Left kidney (tissue), 2 donors: ENCODE results near the gene MISP. TPM values are rescaled to one million over a fixed set of nuclear protein-coding genes. Genes with fewer than 3 reads are reported as not detected.
"Not testable (repeated sequence)": the region's sequence is repeated elsewhere in the genome, so short reads cannot be mapped to it uniquely, and the experiment has no call there.

ENCODE experiments used
- DNase-seq: peaks from one replicate; pipeline ENCODE4 v3.0.0-alpha.2; 2013
- polyA plus RNA-seq: library from polyadenylated mRNA; unstranded; fragments of 120-200 nt; gene quantifications from one replicate; pipeline ENCODE4 v1.2.1, GENCODE V29; 2013; ENCODE audit not compliant: insufficient read length

Gene MISP
- polyA plus RNA-seq, 1 donor = 7.0 TPM

GRCh38 chr19:722553-723101, 28.3 kb upstream of the MISP start:
- DNase-seq = no peak

DNA sequence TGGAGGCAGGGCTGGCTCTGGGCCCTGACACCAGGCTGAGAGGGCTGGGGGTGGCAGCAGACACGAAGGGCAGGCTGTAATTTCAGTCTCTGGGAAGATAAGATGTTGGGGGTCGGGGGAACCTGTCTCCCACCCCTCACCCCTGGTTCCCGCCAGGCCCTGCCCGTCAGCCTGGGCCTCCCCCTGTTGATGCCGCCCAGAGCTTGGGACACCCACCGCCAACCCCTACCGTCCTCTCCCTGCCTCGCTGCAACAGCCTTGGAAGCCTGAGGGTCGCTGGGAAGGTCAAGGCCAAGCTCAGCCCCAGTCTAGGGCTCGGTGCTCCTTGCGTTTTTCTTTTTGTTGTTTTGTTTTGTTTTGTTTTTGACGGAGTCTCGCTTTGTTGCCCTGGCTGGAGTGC, 27.7 kb upstream of the MISP start:
- no peak for DNase-seq

GRCh38 chr19:723714-724113, 27.2 kb upstream of the MISP start:
- no peak for DNase-seq

DNA sequence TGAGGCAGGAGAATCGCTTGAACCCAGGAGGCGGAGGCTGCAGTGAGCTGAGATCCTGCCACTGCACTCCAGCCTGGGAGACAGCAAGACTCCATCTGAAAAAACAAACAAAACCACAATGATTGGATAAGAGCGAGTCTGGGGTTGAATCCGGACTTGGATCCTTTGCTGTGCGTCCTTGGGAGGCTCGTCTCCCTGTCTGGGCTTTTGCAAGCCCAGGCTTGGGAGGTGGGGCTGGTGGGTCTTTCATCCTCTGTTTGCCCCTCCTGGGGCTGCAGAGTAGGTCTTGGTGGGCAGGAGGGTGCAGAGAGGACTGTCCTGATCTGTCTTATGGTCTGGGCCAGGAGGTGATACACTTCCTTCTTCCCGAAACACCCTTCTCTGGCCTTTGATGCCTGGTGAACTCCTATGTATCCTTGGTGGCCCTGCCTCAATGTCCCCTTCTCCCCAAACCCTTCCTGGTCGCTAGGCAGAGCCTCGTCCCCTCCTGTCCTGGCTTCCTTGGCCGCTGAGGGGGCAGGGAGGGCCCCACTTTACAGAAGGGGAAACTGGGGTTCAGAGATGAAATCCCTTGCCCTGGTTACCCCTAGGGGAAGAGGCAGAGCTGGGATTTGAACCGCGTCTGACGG, 25.3 kb upstream of the MISP start:
- no peak for DNase-seq

- DNase-seq = no peak
These were observed 23.6 kb upstream of the MISP start for GRCh38 chr19:726993-727956.

GRCh38 chr19:728011-728410, 22.9 kb upstream of the MISP start:
- no peak for DNase-seq

- not testable (repeated sequence) for DNase-seq
These were observed 21.3 kb upstream of the MISP start for GRCh38 chr19:729564-729963.

- no peak for DNase-seq
These were observed 20.8 kb upstream of the MISP start for GRCh38 chr19:729965-730668.

- DNase-seq = no peak
These were observed 19.9 kb upstream of the MISP start for GRCh38 chr19:731000-731399.

- no peak for DNase-seq
These were observed 18.5 kb upstream of the MISP start for GRCh38 chr19:732148-733069.

- no peak for DNase-seq
These were observed 16.2 kb upstream of the MISP start for GRCh38 chr19:734716-735115.

DNA sequence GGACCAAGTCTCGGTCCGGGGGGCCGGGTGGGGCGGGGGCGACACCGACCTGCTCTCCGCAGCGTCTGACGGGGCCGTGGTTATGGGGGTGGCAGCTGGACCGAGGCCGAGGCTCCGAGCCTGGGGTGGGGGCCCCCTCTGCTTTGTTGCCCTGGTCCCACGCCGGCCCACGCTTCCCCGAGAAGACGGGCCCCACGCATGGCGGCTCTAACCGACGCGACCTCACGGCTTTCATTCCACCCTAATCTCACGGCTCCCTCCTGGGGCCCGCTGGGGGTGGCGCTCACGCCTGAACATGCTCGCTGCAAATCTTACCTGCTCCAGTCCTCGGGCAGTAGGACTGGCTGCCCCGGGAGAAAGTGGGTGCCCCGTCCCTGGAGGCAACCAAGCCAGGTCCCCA, 14.8 kb upstream of the MISP start:
- no peak for DNase-seq

DNA sequence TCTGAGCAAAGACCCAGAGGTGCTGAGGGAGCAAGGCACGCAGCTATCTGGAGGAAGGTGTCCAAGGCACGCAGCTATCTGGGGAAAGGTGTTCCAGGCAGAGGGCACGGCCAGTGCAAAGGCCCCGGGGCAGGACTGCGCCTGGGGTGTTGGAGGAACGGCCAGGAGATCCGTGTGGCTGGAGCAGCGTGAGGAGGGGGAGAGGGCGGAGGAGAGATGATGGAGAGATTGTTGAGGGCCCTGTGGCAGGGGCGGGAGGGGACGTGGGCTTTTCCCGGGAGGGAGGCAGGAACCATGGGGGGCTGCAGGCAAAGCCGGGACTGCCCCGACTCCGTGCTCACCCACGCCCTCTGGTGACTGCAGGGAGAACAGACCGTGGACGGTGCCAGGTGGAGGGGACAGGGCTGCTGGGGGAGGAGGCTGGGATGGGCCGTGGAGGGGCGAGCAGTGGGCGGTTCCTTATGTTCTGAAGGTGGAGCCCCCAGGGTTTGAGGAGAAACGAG, 13.3 kb upstream of the MISP start:
- no peak for DNase-seq

DNA sequence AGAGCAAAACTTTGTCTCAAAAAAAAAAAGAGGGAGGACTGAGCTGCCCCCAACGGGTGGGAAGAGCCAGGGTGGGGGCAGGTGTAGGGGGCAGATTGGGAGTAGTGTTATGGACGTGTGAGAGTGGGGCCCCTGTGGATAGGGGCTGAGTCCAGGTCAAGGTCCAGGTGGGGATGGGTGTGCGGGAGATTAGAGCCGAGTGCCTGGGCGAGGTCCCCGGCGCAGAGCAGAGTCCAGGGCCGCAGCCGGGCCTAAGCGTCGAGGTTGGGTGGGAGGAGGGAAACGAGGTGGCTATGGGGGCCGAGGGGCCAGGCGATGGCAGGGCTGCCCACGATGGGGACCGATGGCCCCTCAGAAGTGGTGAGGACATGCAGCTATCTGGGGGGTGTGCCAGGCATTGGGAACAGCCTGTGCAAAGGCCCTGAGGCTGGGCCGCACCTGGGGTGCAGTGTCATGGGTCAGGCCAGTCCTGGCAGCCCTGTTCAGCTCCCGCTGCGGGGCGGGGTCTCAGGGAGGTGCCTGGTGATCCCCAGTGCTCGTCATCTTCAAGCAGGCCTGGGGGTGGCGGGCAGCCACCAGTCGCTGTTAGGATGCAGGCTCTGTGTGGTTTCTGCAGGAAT, 12.3 kb upstream of the MISP start:
- DNase-seq = no peak

DNA sequence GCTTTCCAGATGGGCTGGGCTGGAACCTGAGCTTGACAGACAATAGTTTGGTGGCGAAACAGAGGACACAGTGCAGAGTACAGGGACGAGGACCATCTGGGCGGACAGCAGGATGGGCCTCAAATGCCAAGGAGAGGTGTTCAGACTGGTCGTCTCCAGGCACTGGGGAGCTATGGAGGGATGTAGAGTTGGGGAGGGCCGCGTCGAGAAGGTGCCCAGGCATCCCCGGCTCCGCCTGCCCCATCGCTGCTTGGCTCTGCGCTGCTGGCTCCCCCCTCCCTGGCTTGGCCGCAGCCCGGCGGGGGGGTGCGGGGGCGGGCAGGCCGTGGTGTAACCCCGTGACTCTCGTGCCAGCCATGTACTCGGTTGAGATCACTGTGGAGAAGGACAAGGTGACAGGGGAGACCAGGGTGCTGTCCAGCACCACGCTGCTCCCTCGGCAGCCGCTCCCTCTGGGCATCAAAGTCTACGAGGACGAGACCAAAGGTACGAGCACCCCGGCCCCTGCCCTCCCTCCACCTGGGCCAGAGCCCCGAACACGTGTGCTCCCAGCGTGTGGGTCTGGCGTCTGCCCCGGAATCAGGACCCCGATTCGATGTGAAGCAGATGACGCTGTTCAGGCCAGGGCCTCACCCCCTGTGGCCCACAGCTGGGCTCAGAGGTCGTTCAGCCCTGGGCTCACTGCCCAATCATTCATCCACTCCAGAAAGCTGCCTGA, 10.8 kb upstream of the MISP start:
- no peak for DNase-seq

- not testable (repeated sequence) for DNase-seq
These were observed 10.0 kb upstream of the MISP start for GRCh38 chr19:740816-741505.

GRCh38 chr19:741506-742131, 9.3 kb upstream of the MISP start:
- no peak for DNase-seq

GRCh38 chr19:742540-743075, 8.3 kb upstream of the MISP start:
- DNase-seq = no peak
